ENCODE data around the gene THSD4.

- TF ChIP-seq CTCF (conservative IDR thresholded peaks at IDR 0.05 in 1 of 2, IDR thresholded peaks at IDR 0.05 in 1 of 2; ENCODE audit: extremely low read depth in 1 of 2, insufficient read depth in 1 of 2, low read depth in 1 of 2, low read length in 2 of 2) (no peak), EZH2 (IDR thresholded peaks at IDR 0.05; ENCODE audit: borderline replicate concordance, low read length) (no peak)
Measured at GRCh38 chr15:71785996-71786395, 670.7 kb downstream of the THSD4 start.
